ENCODE results near the gene TRIM25.

TRIM25 gene

DNA sequence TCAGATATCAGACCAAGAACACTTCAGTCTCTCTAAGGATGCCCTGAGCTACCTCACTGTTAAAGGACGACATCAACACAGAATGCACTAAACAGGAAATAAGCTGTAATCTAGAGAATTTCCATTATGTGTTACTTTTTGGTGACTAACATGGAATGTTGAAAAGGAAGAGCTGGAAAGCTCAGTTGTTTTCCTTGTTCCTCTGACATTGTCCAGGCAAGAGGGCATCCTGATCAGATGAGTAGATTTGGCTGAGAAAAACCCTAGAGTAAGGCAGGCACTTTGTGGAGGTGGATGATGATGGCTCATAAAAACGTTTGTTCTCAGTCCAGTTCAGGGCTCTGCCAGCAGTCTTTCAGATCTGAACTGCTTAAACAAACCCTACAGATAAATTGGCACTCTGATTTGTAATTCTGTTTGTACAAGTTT lies 45.9 kb downstream of the TRIM25 start:
- no peak for DNase-seq (ENCODE audit: low spot score)

GRCh38 chr17:56866496-56866895 lies 47.4 kb downstream of the TRIM25 start:
- DNase-seq (ENCODE audit: low spot score), result no peak

DNA sequence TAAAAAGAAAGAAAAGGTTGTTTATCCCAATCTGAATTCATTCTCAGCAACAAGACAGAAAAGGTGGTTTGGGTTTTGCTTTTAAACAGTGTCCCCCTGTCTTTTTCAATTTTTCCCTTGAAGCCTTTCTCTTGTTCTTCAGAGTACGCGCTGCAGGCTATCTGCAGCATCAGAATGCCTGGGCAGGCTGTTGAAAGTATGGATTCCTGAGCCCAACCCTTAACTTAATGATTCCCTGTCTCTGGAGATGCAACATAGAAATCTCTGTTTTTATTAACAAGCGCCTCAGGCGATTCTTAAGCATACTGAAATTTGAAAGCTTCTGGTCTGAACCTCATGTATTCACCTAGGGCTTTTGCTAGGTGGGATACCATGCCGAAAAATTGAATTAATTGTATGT lies 47.8 kb downstream of the TRIM25 start:
- DNase-seq (ENCODE audit: low spot score), result no peak

DNA sequence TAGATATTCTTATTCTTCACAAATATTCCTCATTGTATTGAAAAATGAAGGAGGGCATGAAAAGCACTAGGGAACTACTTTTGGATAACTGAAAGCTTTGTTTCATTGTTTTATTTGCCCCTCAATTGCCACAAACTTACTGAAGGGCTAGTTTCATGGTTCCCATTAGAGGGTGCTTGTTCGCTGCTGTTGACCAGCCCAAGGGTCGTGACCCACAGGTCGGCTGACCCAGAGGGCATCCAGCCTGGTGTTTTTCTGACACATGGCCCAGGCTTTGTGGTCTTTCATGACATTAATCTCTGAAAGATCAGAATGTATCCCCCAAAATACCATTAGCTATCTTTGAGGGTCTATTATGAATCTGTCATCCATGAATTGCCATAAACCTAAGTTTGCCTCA lies 49.9 kb downstream of the TRIM25 start:
- no peak for DNase-seq (ENCODE audit: low spot score)

- no peak for DNase-seq (ENCODE audit: low spot score)
Observed at GRCh38 chr17:56861899-56862298, 52.0 kb downstream of the TRIM25 start.

DNA sequence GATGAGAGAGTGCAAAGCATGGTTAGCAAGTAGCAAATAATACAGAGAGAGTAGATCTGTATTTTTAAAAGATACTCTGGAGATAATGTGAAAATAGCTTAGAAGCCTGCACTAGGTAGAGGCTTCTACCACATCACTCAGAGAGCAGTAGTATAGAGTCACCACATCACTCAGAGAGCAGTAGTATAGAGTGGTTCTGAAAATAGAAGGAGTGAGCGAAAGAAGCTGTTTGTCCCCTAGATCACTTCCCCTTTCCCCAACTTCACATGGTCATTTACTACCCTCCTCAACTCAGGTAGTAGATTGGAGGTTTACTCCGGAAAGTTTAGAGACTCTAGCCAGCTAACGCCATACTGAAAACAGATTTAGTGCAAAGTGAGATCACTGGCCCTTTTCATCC lies 62.8 kb downstream of the TRIM25 start:
- DNase-seq (ENCODE audit: low spot score), result no peak

GRCh38 chr17:56850591-56850990 lies 63.3 kb downstream of the TRIM25 start:
- no peak for DNase-seq (ENCODE audit: low spot score)

- no peak for DNase-seq (ENCODE audit: low spot score)
Observed at GRCh38 chr17:56849131-56849530, 64.7 kb downstream of the TRIM25 start.

DNA sequence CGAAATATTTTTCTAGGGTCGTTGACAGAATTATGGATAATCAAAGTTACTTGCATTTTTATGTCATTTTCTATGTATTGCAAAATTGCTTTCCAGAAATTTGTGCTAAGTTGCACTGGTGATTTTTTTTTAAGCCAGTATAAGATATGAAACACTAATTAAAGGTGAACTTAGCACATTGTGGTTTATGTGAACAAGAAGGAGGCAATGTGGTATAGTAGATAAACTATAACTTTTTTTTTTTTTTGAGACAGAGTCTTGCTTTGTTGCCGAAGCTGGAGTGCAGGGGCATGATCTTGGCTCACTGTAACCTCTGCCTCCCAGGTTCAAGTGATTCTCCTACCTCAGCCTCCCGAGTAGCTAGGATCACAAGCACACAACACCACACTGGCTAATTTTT lies 66.7 kb downstream of the TRIM25 start:
- no peak for DNase-seq (ENCODE audit: low spot score)

DNA sequence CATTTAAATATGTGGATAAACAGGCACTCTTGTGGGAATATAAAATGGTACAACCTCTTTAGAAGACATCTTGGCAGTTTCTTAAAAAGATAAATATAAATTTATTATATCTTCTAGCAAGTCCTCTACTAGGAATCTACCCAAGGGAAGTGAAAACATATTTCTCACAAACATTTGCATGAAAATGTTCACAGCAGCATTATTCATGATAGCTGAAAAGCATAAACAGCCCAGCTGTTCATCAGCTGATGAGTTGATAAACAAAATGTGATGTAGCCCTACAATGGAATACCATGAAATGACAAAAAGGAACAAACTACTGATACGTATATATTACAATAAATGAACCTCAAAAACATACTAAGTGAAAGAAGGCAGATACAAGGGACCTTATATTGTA lies 67.9 kb downstream of the TRIM25 start:
- DNase-seq (ENCODE audit: low spot score), result no peak

DNA sequence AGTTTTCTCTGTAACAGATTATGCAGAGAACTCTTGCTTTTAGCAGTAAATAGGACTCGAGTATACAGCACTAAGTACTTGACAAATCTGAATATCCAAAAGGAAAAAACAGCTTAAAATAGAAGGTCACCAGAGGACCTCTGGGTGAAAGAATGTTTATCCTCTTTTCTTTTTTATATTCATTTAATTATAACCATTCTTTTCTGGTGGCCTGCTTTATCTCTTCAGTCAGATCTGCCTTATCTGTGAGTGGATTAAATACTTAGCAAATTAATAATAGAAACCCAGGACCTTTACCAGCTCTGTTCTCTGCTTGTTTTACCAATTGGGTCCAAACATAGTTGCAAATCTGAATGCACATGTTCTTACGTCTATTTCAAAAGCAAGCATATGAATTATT lies 71.3 kb downstream of the TRIM25 start:
- DNase-seq (ENCODE audit: low spot score), result no peak

GRCh38 chr17:56838687-56839086 lies 75.2 kb downstream of the TRIM25 start:
- DNase-seq (ENCODE audit: low spot score), result no peak

Measured in left forelimb (tissue), 1 donor.